Mesendoderm (in vitro differentiated cells): Measurements from ENCODE around the gene RAP1GAP2.
"Not testable (repeated sequence)": the region's sequence is repeated elsewhere in the genome, so short reads cannot be mapped to it uniquely, and the experiment has no call there.

Experiments
- DNase-seq: peaks from one replicate; pipeline ENCODE4 v3.0.0; 2013
- H2AK5ac ChIP-seq: 2 replicates; pipeline ENCODE4 v1.6.1; 2013; ENCODE audit warnings: low read length, inconsistent platforms
- H2BK120ac ChIP-seq: 2 replicates; pipeline ENCODE4 v1.6.1; 2013; ENCODE audit warnings: low read depth, mild to moderate bottlenecking, low read length, moderate library complexity, mixed read lengths
- H2BK15ac ChIP-seq: replicated peaks from 2 replicates; pipeline ENCODE4 v1.6.1; 2013; ENCODE audit warnings: low read depth, mild to moderate bottlenecking, moderate library complexity
- H2BK5ac ChIP-seq: 2 replicates; pipeline ENCODE4 v1.6.1; 2013; ENCODE audit warnings: low read length, inconsistent platforms
- H3K18ac ChIP-seq: 2 replicates; pipeline ENCODE4 v1.6.1; 2013; ENCODE audit warnings: mild to moderate bottlenecking, low read length, mixed read lengths
- H3K23ac ChIP-seq: one replicate; pipeline ENCODE4 v1.6.1; 2013; ENCODE audit warnings: low read length
- H3K27ac ChIP-seq: 2 replicates; pipeline ENCODE4 v1.5.1; 2013; ENCODE audit warnings: low read depth, mild to moderate bottlenecking, inconsistent platforms, low read length, moderate library complexity
- H3K27me3 ChIP-seq: 2 replicates; pipeline ENCODE4 v1.6.1; 2013; ENCODE audit warnings: low read length, control low read depth, mild to moderate bottlenecking, inconsistent platforms; ENCODE audit not compliant: insufficient read depth, poor library complexity
- H3K36me3 ChIP-seq: 2 replicates; pipeline ENCODE4 v1.6.1; 2013; ENCODE audit warnings: low read length, inconsistent platforms; ENCODE audit not compliant: control insufficient read depth, insufficient read depth
- H3K4ac ChIP-seq: one replicate; pipeline ENCODE4 v1.6.1; 2013; ENCODE audit warnings: low read depth, mild to moderate bottlenecking, low read length, moderate library complexity
- H3K4me1 ChIP-seq: 2 replicates; pipeline ENCODE4 v1.6.1; 2013; ENCODE audit warnings: low read depth, low read length, inconsistent platforms; ENCODE audit not compliant: control insufficient read depth
- H3K4me2 ChIP-seq: 2 replicates; pipeline ENCODE4 v1.6.1; 2013; ENCODE audit warnings: low read length
- H3K4me3 ChIP-seq: 2 replicates; pipeline ENCODE4 v1.5.1; 2013; ENCODE audit warnings: mild to moderate bottlenecking, low read length
- H3K56ac ChIP-seq: one replicate; pipeline ENCODE4 v1.6.1; 2013; ENCODE audit warnings: low read length
- H3K79me1 ChIP-seq: 2 replicates; pipeline ENCODE4 v1.6.1; 2013; ENCODE audit warnings: low read length, inconsistent platforms
- H3K79me2 ChIP-seq: 2 replicates; pipeline ENCODE4 v1.6.1; 2013; ENCODE audit warnings: mild to moderate bottlenecking, low read length; ENCODE audit not compliant: control insufficient read depth, insufficient read depth
- H3K9ac ChIP-seq: 2 replicates; pipeline ENCODE4 v1.6.1; 2013; ENCODE audit warnings: low read length, inconsistent platforms
- H4K5ac ChIP-seq: one replicate; pipeline ENCODE4 v1.6.1; 2013; ENCODE audit warnings: low read length
- H4K8ac ChIP-seq: one replicate; pipeline ENCODE4 v1.6.1; 2013; ENCODE audit warnings: low read depth, mild to moderate bottlenecking, control low read depth, low read length, moderate library complexity
- WGBS: extraction: QIAGEN DNeasy Blood & Tissue Kit; methylation state at CpG from one replicate; pipeline ENCODE4 v1.1.7; 2013; ENCODE audit warnings: low lambda C conversion rate, missing lambda C conversion rate; ENCODE audit not compliant: insufficient coverage; ENCODE audit errors: extremely low coverage; 5-methylcytosine and 5-hydroxymethylcytosine counted together

The RAP1GAP2 gene

DNA sequence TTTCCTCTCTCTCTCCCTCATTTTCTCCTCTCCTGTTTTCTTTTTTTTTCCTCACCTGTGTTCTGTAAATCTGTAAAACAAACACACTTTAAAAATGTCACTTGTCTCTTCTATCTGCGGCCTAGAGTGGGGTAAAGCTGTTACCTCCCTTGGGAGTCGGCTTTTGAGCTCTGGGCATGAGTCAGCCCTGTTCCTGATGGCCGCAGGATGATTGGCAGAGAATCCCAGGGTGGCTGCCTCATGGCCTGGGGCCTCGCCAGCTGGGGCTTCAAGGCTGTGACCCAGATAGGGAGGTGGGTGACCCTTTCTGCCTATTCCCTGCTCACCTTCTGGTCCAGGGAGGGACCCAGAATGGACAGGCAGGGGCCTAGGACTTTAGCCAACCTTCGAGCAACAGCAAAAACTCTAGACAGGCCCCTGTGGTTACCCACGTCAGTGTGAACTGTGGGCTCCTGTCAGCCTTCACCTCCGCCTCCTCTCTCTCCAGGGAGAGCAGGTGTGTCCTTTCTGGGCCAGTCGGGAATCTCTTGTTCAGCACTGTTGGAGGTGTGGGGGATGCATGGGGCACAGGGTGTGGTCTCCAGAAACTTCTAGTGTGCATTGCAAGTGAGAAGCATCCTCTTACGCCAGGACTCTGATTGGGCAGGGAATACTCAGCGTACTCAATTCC is 87.4 kb downstream of the RAP1GAP2 start:
- peak; percentile 73 for DNase-seq
- Histone ChIP-seq H3K9ac (no peak overlapping the region), H3K23ac (no peak overlapping the region), H3K36me3 (no peaks in the 10 kb centered on the region), H3K18ac (peak overlapping the region; percentile 10), H3K79me1 (peaks cover 8% of the 10 kb centered on the region), H3K27ac (peak overlapping the region; percentile 59), H3K27me3 (no peaks in the 10 kb centered on the region), H2BK120ac (no peak overlapping the region), H2AK5ac (no peak overlapping the region), H3K4me2 (no peak overlapping the region), H3K4ac (no peak overlapping the region), H4K8ac (no peak overlapping the region), H3K4me1 (peaks cover 13% of the 10 kb centered on the region), H3K4me3 (no peak overlapping the region), H3K79me2 (peaks cover 51% of the 10 kb centered on the region), H2BK15ac (no peak overlapping the region), H4K5ac (no peak overlapping the region), H2BK5ac (no peak overlapping the region), H3K56ac (peak overlapping the region; percentile 56)
- WGBS, result no CpG with 5 or more reads among the region's 10 CpGs

DNA sequence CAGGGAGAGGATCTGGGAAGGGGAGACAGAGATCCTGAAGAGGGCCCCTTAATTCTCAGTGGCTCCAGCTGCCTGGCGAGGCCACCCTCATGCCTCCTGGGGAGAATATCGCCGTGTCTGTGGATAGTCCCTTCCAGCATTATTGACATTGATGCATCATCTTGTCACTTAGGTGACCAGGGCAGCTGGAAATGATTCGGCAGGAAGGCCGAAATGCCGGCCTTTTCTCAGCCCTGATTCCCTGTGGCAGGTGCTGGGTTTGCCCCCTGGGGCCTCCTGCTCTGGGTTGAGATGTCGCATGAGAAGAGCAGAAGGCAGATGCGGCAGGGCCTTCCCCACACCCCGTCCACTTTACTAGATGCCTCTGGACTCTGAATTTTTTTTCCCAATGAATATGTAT is 89.5 kb downstream of the RAP1GAP2 start:
- H3K79me2 ChIP-seq, result peaks cover 45% of the 10 kb centered on the region
- H3K56ac ChIP-seq, result peak overlapping the region; percentile 22
- H3K36me3 ChIP-seq, result no peaks in the 10 kb centered on the region
- no peak overlapping the region for H4K8ac ChIP-seq
- no peak overlapping the region for H2BK5ac ChIP-seq
- H3K18ac ChIP-seq, result no peak overlapping the region
- H3K23ac ChIP-seq, result no peak overlapping the region
- WGBS, result no CpG with 5 or more reads among the region's 9 CpGs
- peaks cover 10% of the 10 kb centered on the region for H3K4me1 ChIP-seq
- no peak for DNase-seq
- H3K4me2 ChIP-seq, result no peak overlapping the region
- H3K4ac ChIP-seq, result no peak overlapping the region
- no peak overlapping the region for H2BK120ac ChIP-seq
- peaks cover 7% of the 10 kb centered on the region for H3K79me1 ChIP-seq
- no peak overlapping the region for H3K27ac ChIP-seq
- no peak overlapping the region for H3K9ac ChIP-seq
- H2BK15ac ChIP-seq, result no peak overlapping the region
- no peaks in the 10 kb centered on the region for H3K27me3 ChIP-seq
- H3K4me3 ChIP-seq, result no peak overlapping the region
- H2AK5ac ChIP-seq, result no peak overlapping the region
- no peak overlapping the region for H4K5ac ChIP-seq

DNA sequence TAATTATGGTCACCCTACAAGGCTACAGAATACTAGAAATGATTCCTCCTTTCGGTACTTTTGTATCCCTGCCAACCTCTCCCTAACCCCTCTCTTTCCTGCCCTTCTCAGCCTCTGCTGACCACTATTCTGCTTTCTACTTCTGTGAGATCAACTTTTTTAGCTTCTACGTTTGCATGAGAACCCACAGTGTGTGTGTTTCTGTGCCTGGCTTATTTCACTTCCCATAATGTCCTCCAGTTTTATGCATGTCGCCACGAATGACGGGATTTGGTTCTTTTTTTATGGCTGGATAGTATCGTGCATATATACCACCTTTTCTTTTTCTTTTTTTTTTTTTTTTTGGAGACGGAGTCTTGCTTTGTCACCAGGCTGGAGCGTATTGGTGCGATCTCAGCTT is 92.1 kb downstream of the RAP1GAP2 start:
- no CpG with 5 or more reads among the region's 9 CpGs for WGBS

DNA sequence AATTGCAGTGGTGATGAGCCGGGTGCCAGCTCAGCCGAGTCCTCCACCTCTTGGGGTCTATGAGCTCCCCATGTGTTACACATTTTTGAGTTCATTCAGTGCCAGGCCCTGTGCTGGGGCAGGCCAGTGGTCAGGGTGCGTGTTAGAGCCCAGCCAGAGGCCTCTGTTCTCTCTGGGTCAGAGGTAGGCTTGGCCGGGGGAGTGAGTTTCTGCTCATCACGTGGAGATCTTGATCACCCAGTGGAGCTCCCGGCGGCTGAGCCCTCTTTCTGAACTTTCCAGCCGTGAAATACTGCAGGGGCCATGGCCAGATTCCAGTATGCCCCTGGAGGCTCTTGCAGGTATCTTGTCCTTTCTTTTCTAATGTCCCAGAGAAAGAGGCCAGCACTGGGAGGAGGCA is 93.0 kb downstream of the RAP1GAP2 start:
- no peak overlapping the region for H4K8ac ChIP-seq
- H3K9ac ChIP-seq, result no peak overlapping the region
- H4K5ac ChIP-seq, result no peak overlapping the region
- no CpG with 5 or more reads among the region's 8 CpGs for WGBS
- H3K4me1 ChIP-seq, result peaks cover 10% of the 10 kb centered on the region
- H2AK5ac ChIP-seq, result no peak overlapping the region
- H2BK120ac ChIP-seq, result no peak overlapping the region
- H3K4me3 ChIP-seq, result no peak overlapping the region
- DNase-seq, result no peak
- no peak overlapping the region for H3K27ac ChIP-seq
- H3K79me2 ChIP-seq, result peaks cover 33% of the 10 kb centered on the region
- no peaks in the 10 kb centered on the region for H3K36me3 ChIP-seq
- H3K79me1 ChIP-seq, result peaks cover 9% of the 10 kb centered on the region
- no peak overlapping the region for H3K4ac ChIP-seq
- H2BK5ac ChIP-seq, result no peak overlapping the region
- no peak overlapping the region for H3K4me2 ChIP-seq
- H3K56ac ChIP-seq, result no peak overlapping the region
- no peak overlapping the region for H3K18ac ChIP-seq
- no peak overlapping the region for H3K23ac ChIP-seq
- no peak overlapping the region for H2BK15ac ChIP-seq
- no peaks in the 10 kb centered on the region for H3K27me3 ChIP-seq

More for the DNA sequence above, 92.1 kb downstream of the RAP1GAP2 start:
- no peak overlapping the region for H3K4ac ChIP-seq
- peaks cover 12% of the 10 kb centered on the region for H3K4me1 ChIP-seq
- no peak overlapping the region for H2BK120ac ChIP-seq
- no peak overlapping the region for H3K18ac ChIP-seq
- H3K36me3 ChIP-seq, result no peaks in the 10 kb centered on the region
- H3K23ac ChIP-seq, result no peak overlapping the region
- no peak overlapping the region for H2AK5ac ChIP-seq
- no peak overlapping the region for H3K27ac ChIP-seq
- H2BK5ac ChIP-seq, result no peak overlapping the region
- no peak overlapping the region for H4K8ac ChIP-seq
- peaks cover 36% of the 10 kb centered on the region for H3K79me2 ChIP-seq
- no peak overlapping the region for H3K4me3 ChIP-seq
- no peak overlapping the region for H3K56ac ChIP-seq
- H2BK15ac ChIP-seq, result no peak overlapping the region
- peaks cover 6% of the 10 kb centered on the region for H3K79me1 ChIP-seq
- H3K9ac ChIP-seq, result no peak overlapping the region
- DNase-seq, result no peak
- no peak overlapping the region for H4K5ac ChIP-seq
- H3K27me3 ChIP-seq, result no peaks in the 10 kb centered on the region
- no peak overlapping the region for H3K4me2 ChIP-seq

DNA sequence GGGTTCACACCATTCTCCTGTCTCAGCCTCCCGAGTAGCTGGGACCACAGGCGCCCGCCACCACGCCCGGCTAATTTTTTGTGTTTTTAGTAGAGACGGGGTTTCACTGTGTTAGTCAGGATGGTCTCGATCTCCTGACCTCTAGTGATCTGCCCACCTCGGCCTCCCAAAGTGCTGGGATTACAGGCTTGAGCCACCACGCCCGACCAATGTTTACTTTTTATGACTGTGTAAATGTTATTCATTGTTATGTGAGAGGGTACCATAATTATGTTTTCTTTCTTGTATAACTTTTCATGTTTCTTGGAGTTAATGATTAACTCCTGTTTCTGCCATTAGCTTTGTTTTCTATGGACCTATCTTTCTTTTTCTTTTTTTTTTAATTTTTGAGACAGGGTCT is 94.5 kb downstream of the RAP1GAP2 start:
- H3K79me1 ChIP-seq, H3K23ac ChIP-seq, H2BK5ac ChIP-seq, H2AK5ac ChIP-seq, H2BK15ac ChIP-seq, H3K4me1 ChIP-seq, H3K56ac ChIP-seq, DNase-seq, H2BK120ac ChIP-seq, H3K4ac ChIP-seq, H3K4me3 ChIP-seq, H3K4me2 ChIP-seq, H3K18ac ChIP-seq, H3K9ac ChIP-seq, H4K5ac ChIP-seq, H3K36me3 ChIP-seq, H3K27ac ChIP-seq, H3K27me3 ChIP-seq, H4K8ac ChIP-seq: not testable (repeated sequence)
- H3K79me2 ChIP-seq, result peaks cover 29% of the 10 kb centered on the region
- no CpG with 5 or more reads among the region's 10 CpGs for WGBS
